ENCODE results near the gene FSTL4. TPM values are rescaled to one million over a fixed set of nuclear protein-coding genes. Genes with fewer than 3 reads are reported as not detected.

The FSTL4 gene
- total and polyA plus RNA-seq, 2 experiments from 2014 or later, result 0.47 to 0.74 TPM

- WGBS (ENCODE audit: low lambda C conversion rate, missing lambda C conversion rate), result 82% methylated on average over 11 of the region's 11 CpGs
- no peak overlapping the region for H3K4me3 ChIP-seq
- no peaks in the 10 kb centered on the region for H3K4me1 ChIP-seq (ENCODE audit: insufficient read depth)
- no peak for TF ChIP-seq EZH2 (IDR thresholded peaks at IDR 0.05; ENCODE audit: borderline replicate concordance)
- no peak for TF ChIP-seq EZH2phosphoT487 (IDR thresholded peaks at IDR 0.05; ENCODE audit: low read depth, severe bottlenecking, unreplicated experiment)
- TF ChIP-seq CTCF (IDR thresholded peaks at IDR 0.05; ENCODE audit: poor library complexity), result no peak
- H4K20me1 ChIP-seq (ENCODE audit: insufficient read depth, poor library complexity, severe bottlenecking), result no peaks in the 10 kb centered on the region
- H3K36me3 ChIP-seq (replicated peaks; ENCODE audit: insufficient read depth, low read depth), result no peaks in the 10 kb centered on the region
- H3K9me3 ChIP-seq (ENCODE audit: low read depth), result no peaks in the 10 kb centered on the region
- no peaks in the 10 kb centered on the region for H3K27me3 ChIP-seq
- DNase-seq (ENCODE audit: low spot score), result no peak
- H3K27ac ChIP-seq, result no peak overlapping the region
- no peak overlapping the region for H2AFZ ChIP-seq
- no peaks in the 10 kb centered on the region for H3K9me2 ChIP-seq (replicated peaks; ENCODE audit: insufficient read depth)
- H3K4me2 ChIP-seq, result no peak overlapping the region
- no peaks in the 10 kb centered on the region for H3K79me2 ChIP-seq
Measured at GRCh38 chr5:133333326-133334150, 278.8 kb downstream of the FSTL4 start.

GRCh38 chr5:133332439-133333024, 279.8 kb downstream of the FSTL4 start:
- Histone ChIP-seq H3K9me3 (ENCODE audit: low read depth) (no peaks in the 10 kb centered on the region), H3K36me3 (replicated peaks; ENCODE audit: insufficient read depth, low read depth) (no peaks in the 10 kb centered on the region), H3K79me2 (no peaks in the 10 kb centered on the region), H3K27me3 (no peaks in the 10 kb centered on the region), H3K4me1 (ENCODE audit: insufficient read depth) (no peaks in the 10 kb centered on the region), H2AFZ (no peak overlapping the region), H3K4me2 (no peak overlapping the region), H3K27ac (no peak overlapping the region), H3K4me3 (no peak overlapping the region), H3K9me2 (replicated peaks; ENCODE audit: insufficient read depth) (no peaks in the 10 kb centered on the region), H4K20me1 (ENCODE audit: insufficient read depth, poor library complexity, severe bottlenecking) (no peaks in the 10 kb centered on the region)
- no peak for TF ChIP-seq EZH2phosphoT487 (IDR thresholded peaks at IDR 0.05; ENCODE audit: low read depth, severe bottlenecking, unreplicated experiment)
- no peak for TF ChIP-seq EZH2 (IDR thresholded peaks at IDR 0.05; ENCODE audit: borderline replicate concordance)
- 87% methylated on average over 5 of the region's 5 CpGs for WGBS (ENCODE audit: low lambda C conversion rate, missing lambda C conversion rate)
- DNase-seq (ENCODE audit: low spot score), result no peak

- Histone ChIP-seq H3K79me2 (no peaks in the 10 kb centered on the region), H4K20me1 (ENCODE audit: insufficient read depth, poor library complexity, severe bottlenecking) (no peaks in the 10 kb centered on the region), H3K4me2 (no peak overlapping the region), H3K36me3 (replicated peaks; ENCODE audit: insufficient read depth, low read depth) (no peaks in the 10 kb centered on the region), H3K27ac (no peak overlapping the region), H3K9me3 (ENCODE audit: low read depth) (no peaks in the 10 kb centered on the region), H3K9me2 (replicated peaks; ENCODE audit: insufficient read depth) (no peaks in the 10 kb centered on the region), H3K4me1 (ENCODE audit: insufficient read depth) (no peaks in the 10 kb centered on the region), H3K4me3 (no peak overlapping the region), H3K27me3 (no peaks in the 10 kb centered on the region), H2AFZ (no peak overlapping the region)
- WGBS (ENCODE audit: low lambda C conversion rate, missing lambda C conversion rate), result 86% methylated on average over 12 of the region's 12 CpGs
- TF ChIP-seq EZH2phosphoT487 (IDR thresholded peaks at IDR 0.05; ENCODE audit: low read depth, severe bottlenecking, unreplicated experiment), result no peak
- no peak for TF ChIP-seq EZH2 (IDR thresholded peaks at IDR 0.05; ENCODE audit: borderline replicate concordance)
- no peak for TF ChIP-seq CTCF (IDR thresholded peaks at IDR 0.05; ENCODE audit: poor library complexity)
- DNase-seq (ENCODE audit: low spot score), result no peak
Measured at GRCh38 chr5:133331941-133332340, 280.4 kb downstream of the FSTL4 start.

GRCh38 chr5:133330956-133331355, 281.4 kb downstream of the FSTL4 start:
- H2AFZ ChIP-seq, result no peak overlapping the region
- H3K4me1 ChIP-seq (ENCODE audit: insufficient read depth), result no peaks in the 10 kb centered on the region
- H3K4me2 ChIP-seq, result no peak overlapping the region
- no peaks in the 10 kb centered on the region for H3K36me3 ChIP-seq (replicated peaks; ENCODE audit: insufficient read depth, low read depth)
- no peak for DNase-seq (ENCODE audit: low spot score)
- no peaks in the 10 kb centered on the region for H3K79me2 ChIP-seq
- H3K9me2 ChIP-seq (replicated peaks; ENCODE audit: insufficient read depth), result no peaks in the 10 kb centered on the region
- no peak overlapping the region for H3K4me3 ChIP-seq
- no peak for TF ChIP-seq EZH2 (IDR thresholded peaks at IDR 0.05; ENCODE audit: borderline replicate concordance)
- TF ChIP-seq CTCF (IDR thresholded peaks at IDR 0.05; ENCODE audit: poor library complexity), result no peak
- no peak for TF ChIP-seq EZH2phosphoT487 (IDR thresholded peaks at IDR 0.05; ENCODE audit: low read depth, severe bottlenecking, unreplicated experiment)
- H3K9me3 ChIP-seq (ENCODE audit: low read depth), result no peaks in the 10 kb centered on the region
- 95% methylated on average over 5 of the region's 5 CpGs for WGBS (ENCODE audit: low lambda C conversion rate, missing lambda C conversion rate)
- H4K20me1 ChIP-seq (ENCODE audit: insufficient read depth, poor library complexity, severe bottlenecking), result no peaks in the 10 kb centered on the region
- no peak overlapping the region for H3K27ac ChIP-seq
- H3K27me3 ChIP-seq, result no peaks in the 10 kb centered on the region
